ENCODE measurements around the gene CISD3.

DNA sequence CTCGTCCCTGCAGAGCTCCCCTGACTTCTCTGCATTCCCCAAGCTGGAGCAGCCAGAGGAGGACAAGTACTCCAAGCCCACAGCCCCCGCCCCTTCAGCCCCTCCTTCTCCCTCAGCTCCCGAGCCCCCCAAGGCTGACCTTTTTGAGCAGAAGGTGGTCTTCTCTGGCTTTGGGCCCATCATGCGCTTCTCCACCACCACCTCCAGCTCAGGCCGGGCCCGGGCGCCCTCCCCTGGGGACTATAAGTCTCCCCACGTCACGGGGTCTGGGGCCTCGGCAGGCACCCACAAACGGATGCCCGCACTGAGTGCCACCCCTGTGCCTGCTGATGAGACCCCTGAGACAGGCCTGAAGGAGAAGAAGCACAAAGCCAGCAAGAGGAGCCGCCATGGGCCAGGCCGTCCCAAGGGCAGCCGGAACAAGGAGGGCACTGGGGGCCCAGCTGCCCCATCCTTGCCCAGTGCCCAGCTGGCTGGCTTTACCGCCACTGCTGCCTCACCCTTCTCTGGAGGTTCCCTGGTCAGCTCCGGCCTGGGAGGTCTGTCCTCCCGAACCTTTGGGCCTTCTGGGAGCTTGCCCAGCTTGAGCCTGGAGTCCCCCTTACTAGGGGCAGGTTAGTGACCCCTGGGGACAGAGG lies 13.7 kb upstream of the CISD3 start:
- TF ChIP-seq, protein P1, sequence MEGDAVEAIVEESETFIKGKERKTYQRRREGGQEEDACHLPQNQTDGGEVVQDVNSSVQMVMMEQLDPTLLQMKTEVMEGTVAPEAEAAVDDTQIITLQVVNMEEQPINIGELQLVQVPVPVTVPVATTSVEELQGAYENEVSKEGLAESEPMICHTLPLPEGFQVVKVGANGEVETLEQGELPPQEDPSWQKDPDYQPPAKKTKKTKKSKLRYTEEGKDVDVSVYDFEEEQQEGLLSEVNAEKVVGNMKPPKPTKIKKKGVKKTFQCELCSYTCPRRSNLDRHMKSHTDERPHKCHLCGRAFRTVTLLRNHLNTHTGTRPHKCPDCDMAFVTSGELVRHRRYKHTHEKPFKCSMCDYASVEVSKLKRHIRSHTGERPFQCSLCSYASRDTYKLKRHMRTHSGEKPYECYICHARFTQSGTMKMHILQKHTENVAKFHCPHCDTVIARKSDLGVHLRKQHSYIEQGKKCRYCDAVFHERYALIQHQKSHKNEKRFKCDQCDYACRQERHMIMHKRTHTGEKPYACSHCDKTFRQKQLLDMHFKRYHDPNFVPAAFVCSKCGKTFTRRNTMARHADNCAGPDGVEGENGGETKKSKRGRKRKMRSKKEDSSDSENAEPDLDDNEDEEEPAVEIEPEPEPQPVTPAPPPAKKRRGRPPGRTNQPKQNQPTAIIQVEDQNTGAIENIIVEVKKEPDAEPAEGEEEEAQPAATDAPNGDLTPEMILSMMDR (IDR thresholded peaks at IDR 0.05): no peak
- no peak for TF ChIP-seq POLR2A (IDR thresholded peaks at IDR 0.05)
